SK-N-MC (cell line): ENCODE data around the gene SPECC1.

ENCODE experiments used
- EZH2 ChIP-seq: fragments of 200-600 bp; sonication (generic); IDR thresholded peaks from one replicate; pipeline ENCODE4 v1.6.1; 2017; ENCODE audit warnings: antibody characterized with exemption
- POLR2AphosphoS5 ChIP-seq: IDR thresholded peaks from 2 replicates; pipeline ENCODE4 v1.6.1; 2012; ENCODE audit warnings: mild to moderate bottlenecking, low read depth, low read length, borderline replicate concordance

GRCh38 chr17:20276421-20276820 is 267.3 kb downstream of the SPECC1 start:
- no peak for TF ChIP-seq EZH2
- no peak for TF ChIP-seq POLR2AphosphoS5
